VCaP (cell line): ENCODE data around the gene RBM47.

Source experiments
- H3K27ac ChIP-seq: fragments of 450-650 bp; 2 replicates; pipeline ENCODE4 v1.5.1; 2017
- TF ChIP-seq, protein P1 (sequence below): fragments of 450-650 bp; conservative IDR thresholded peaks from 2 replicates; pipeline ENCODE4 v1.5.1; 2017; ENCODE audit warnings: mild to moderate bottlenecking, moderate library complexity

RBM47 gene

GRCh38 chr4:40629401-40630334, at the start of gene RBM47:
Gene RBM47 (minus strand): TSS chr4:40629864. CDS start chr4:40438893, 190,971 bp downstream.
- TF ChIP-seq, protein P1, sequence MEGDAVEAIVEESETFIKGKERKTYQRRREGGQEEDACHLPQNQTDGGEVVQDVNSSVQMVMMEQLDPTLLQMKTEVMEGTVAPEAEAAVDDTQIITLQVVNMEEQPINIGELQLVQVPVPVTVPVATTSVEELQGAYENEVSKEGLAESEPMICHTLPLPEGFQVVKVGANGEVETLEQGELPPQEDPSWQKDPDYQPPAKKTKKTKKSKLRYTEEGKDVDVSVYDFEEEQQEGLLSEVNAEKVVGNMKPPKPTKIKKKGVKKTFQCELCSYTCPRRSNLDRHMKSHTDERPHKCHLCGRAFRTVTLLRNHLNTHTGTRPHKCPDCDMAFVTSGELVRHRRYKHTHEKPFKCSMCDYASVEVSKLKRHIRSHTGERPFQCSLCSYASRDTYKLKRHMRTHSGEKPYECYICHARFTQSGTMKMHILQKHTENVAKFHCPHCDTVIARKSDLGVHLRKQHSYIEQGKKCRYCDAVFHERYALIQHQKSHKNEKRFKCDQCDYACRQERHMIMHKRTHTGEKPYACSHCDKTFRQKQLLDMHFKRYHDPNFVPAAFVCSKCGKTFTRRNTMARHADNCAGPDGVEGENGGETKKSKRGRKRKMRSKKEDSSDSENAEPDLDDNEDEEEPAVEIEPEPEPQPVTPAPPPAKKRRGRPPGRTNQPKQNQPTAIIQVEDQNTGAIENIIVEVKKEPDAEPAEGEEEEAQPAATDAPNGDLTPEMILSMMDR: peak; percentile 46
- peak within 1 kb of the TSS; percentile 100 for H3K27ac ChIP-seq

GRCh38 chr4:40678421-40678820, 48.8 kb upstream of the RBM47 start:
- H3K27ac ChIP-seq: no peak overlapping the region
- TF ChIP-seq, protein P1: no peak

- no peak overlapping the region for H3K27ac ChIP-seq
- TF ChIP-seq, protein P1: no peak
Observed at GRCh38 chr4:40675166-40675565, 45.5 kb upstream of the RBM47 start.

DNA sequence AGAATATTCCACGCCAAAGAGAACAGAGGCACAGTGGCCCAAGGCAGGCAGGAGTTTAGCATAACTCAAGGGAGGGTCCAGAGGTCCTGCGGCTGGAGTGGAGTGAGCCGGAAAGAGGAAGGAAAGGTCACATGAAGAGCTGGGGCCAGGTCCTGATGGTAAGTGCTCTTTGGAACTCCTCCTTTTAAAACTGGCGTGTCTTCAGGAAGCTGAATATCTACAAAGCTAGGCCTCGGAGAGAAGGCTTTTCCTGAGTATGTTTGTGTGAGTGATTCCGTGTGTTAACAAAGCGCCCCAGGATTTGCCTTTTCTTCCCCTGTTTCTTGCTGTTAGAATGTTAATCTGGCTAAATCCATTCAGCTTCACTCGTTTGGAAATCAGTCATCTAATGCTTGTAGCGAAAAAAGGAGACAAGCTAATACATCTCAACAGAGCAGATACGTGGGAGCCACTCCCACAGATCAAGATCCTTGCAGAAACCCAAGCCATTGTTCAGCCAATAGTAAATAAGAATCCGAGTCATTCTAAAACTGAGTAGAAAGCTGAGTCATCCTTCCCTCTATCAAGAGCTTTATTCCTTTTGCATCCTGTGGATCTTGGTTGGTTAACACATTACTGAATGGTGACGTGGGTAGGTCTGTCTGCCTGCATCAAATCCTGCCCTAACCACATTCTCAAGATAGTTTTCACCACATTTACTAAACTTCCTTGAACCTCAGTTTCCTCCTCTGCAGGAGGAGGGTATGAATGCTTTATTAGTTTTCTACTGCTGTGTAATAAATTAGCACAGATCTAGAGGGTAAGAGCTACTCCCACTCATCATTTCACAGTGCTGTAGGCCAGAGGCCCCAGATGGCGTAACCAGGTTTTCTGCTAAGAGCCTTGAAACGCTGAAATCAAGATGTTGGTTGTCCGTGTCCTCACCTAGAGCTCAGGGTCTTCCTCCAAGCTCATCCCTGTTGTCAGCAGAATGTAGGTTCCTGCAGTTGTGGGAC, 43.2 kb upstream of the RBM47 start:
- no peak overlapping the region for H3K27ac ChIP-seq

DNA sequence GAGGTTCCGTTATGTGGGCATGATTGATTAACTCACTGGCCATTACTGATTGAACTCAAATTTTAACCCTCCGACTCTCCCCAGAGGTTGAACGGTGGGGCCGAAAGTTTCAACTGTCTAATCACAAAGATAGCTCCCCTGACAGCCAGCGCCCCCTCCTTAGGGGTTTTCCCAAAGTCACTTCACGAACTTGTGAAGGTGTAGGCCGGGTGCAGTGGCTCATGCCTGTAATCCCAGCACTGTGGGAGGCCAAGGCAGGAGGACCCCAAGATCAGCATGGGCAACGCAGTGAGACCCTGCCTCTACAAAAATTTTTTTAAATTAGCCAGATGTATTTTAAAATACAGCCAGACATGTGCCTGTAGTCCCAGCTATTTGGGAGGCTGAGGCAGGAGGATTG, 39.8 kb upstream of the RBM47 start:
- no peak overlapping the region for H3K27ac ChIP-seq
- TF ChIP-seq, protein P1: no peak

More for the DNA sequence above, 43.2 kb upstream of the RBM47 start:
- TF ChIP-seq, protein P1: no peak

DNA sequence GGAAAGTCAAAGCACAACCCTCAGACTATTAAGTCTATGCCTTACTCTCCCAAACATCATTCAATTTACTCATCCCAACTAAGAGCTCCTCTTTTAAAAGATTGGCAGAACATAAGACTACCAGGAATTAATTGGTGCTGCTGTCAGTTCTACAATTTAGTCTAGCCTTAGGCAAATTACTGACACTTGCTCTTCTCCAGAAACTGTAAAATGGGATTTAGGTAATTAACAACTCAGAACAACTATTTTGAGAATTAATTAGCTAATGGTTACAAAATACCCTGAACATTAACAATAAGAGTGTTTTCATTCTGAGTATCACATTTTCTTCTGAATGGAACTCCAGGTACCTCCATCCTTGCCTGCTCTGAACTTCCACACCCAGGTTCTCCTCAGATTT, 36.2 kb upstream of the RBM47 start:
- H3K27ac ChIP-seq: no peak overlapping the region
- TF ChIP-seq, protein P1: no peak
